HG03175 (cell line): ENCODE data around the gene ARHGAP24.

Source experiments
- ATAC-seq: cut with Tn5 transposase; IDR thresholded peaks from one replicate; pipeline ENCODE4 v1.9.1; 2021; ENCODE audit warnings: mild to moderate bottlenecking, moderate library complexity; ENCODE audit not compliant: unreplicated experiment

ARHGAP24 gene

GRCh38 chr4:85772470-85772869 is 297.5 kb downstream of the ARHGAP24 start:
- no peak for ATAC-seq

- no peak for ATAC-seq
These were observed 298.4 kb downstream of the ARHGAP24 start for GRCh38 chr4:85773372-85773771.

GRCh38 chr4:85774000-85774399 is 299.1 kb downstream of the ARHGAP24 start:
- no peak for ATAC-seq

GRCh38 chr4:85774489-85774888 is 299.5 kb downstream of the ARHGAP24 start:
- ATAC-seq: no peak

GRCh38 chr4:85776096-85776495 is 301.1 kb downstream of the ARHGAP24 start:
- no peak for ATAC-seq

GRCh38 chr4:85776579-85776978 is 301.6 kb downstream of the ARHGAP24 start:
- no peak for ATAC-seq

- ATAC-seq: peak; percentile 74
These were observed 303.1 kb downstream of the ARHGAP24 start for GRCh38 chr4:85777908-85778631.

- peak; percentile 72 for ATAC-seq
These were observed 303.7 kb downstream of the ARHGAP24 start for GRCh38 chr4:85778632-85779131.

GRCh38 chr4:85779165-85779564 is 304.2 kb downstream of the ARHGAP24 start:
- ATAC-seq: peak; percentile 37

- ATAC-seq: peak; percentile 36
These were observed 305.7 kb downstream of the ARHGAP24 start for GRCh38 chr4:85780664-85781063.

- ATAC-seq: peak; percentile 37
These were observed 308.5 kb downstream of the ARHGAP24 start for GRCh38 chr4:85783483-85783882.

- ATAC-seq: no peak
These were observed 308.9 kb downstream of the ARHGAP24 start for GRCh38 chr4:85783900-85784299.

- ATAC-seq: no peak
These were observed 309.4 kb downstream of the ARHGAP24 start for GRCh38 chr4:85784348-85784747.

GRCh38 chr4:85784947-85785346 is 310.0 kb downstream of the ARHGAP24 start:
- ATAC-seq: peak; percentile 50

GRCh38 chr4:85787133-85787532 is 312.2 kb downstream of the ARHGAP24 start:
- ATAC-seq: no peak

- no peak for ATAC-seq
These were observed 313.7 kb downstream of the ARHGAP24 start for GRCh38 chr4:85788604-85789003.

GRCh38 chr4:85789241-85789640 is 314.3 kb downstream of the ARHGAP24 start:
- ATAC-seq: no peak

- ATAC-seq: no peak
These were observed 315.6 kb downstream of the ARHGAP24 start for GRCh38 chr4:85790582-85790981.

- no peak for ATAC-seq
These were observed 317.7 kb downstream of the ARHGAP24 start for GRCh38 chr4:85792376-85793232.

GRCh38 chr4:85793233-85793585 is 318.3 kb downstream of the ARHGAP24 start:
- ATAC-seq: no peak

GRCh38 chr4:85798012-85798770 is 323.2 kb downstream of the ARHGAP24 start:
- no peak for ATAC-seq
